Amniotic epithelial cell (primary cell): ENCODE measurements around the gene NUDT9.
A peak's percentile ranks its signal among the peaks of the same experiment; 100 is the strongest.
"Not testable (repeated sequence)": the region's sequence is repeated elsewhere in the genome, so short reads cannot be mapped to it uniquely, and the experiment has no call there.

Experiments
- DNase-seq: peaks from one replicate; pipeline ENCODE4 v3.0.0-alpha.2; 2010; ENCODE audit warnings: low read depth

The NUDT9 gene

GRCh38 chr4:87462102-87462501, 39.7 kb downstream of the NUDT9 start:
- DNase-seq = no peak

- DNase-seq = peak; percentile 63
These were observed 43.5 kb downstream of the NUDT9 start for GRCh38 chr4:87465739-87466366.

GRCh38 chr4:87469390-87469789, 47.0 kb downstream of the NUDT9 start:
- DNase-seq = peak; percentile 82

GRCh38 chr4:87476934-87477333, 54.6 kb downstream of the NUDT9 start:
- DNase-seq = no peak

GRCh38 chr4:87478732-87479250, 56.4 kb downstream of the NUDT9 start:
- DNase-seq = no peak

GRCh38 chr4:87481377-87481776, 59.0 kb downstream of the NUDT9 start:
- DNase-seq = no peak

- not testable (repeated sequence) for DNase-seq
These were observed 60.9 kb downstream of the NUDT9 start for GRCh38 chr4:87483247-87483646.

GRCh38 chr4:87488666-87489065, 66.3 kb downstream of the NUDT9 start:
- not testable (repeated sequence) for DNase-seq

- peak; percentile 65 for DNase-seq
These were observed 67.3 kb downstream of the NUDT9 start for GRCh38 chr4:87489678-87490077.

- DNase-seq = no peak
These were observed 68.4 kb downstream of the NUDT9 start for GRCh38 chr4:87490664-87491369.

GRCh38 chr4:87491436-87491835, 69.1 kb downstream of the NUDT9 start:
- DNase-seq = no peak

GRCh38 chr4:87491851-87492250, 69.5 kb downstream of the NUDT9 start:
- peak; percentile 93 for DNase-seq

- no peak for DNase-seq
These were observed 70.7 kb downstream of the NUDT9 start for GRCh38 chr4:87493115-87493514.

- no peak for DNase-seq
These were observed 74.8 kb downstream of the NUDT9 start for GRCh38 chr4:87497159-87497558.

GRCh38 chr4:87497578-87497977, 75.2 kb downstream of the NUDT9 start:
- DNase-seq = no peak

- DNase-seq = peak; percentile 67
These were observed 76.1 kb downstream of the NUDT9 start for GRCh38 chr4:87498446-87498900.

GRCh38 chr4:87499403-87500091, 77.2 kb downstream of the NUDT9 start:
- peak; percentile 63 for DNase-seq

- no peak for DNase-seq
These were observed 77.7 kb downstream of the NUDT9 start for GRCh38 chr4:87500092-87500462.

GRCh38 chr4:87502580-87503238, 80.3 kb downstream of the NUDT9 start:
- DNase-seq = no peak

GRCh38 chr4:87505862-87506261, 83.5 kb downstream of the NUDT9 start:
- DNase-seq = no peak

GRCh38 chr4:87506974-87507701, 84.8 kb downstream of the NUDT9 start:
- peak; percentile 78 for DNase-seq
